ENCODE data around the gene EFHB.
"Not testable (repeated sequence)": the region's sequence is repeated elsewhere in the genome, so short reads cannot be mapped to it uniquely, and the experiment has no call there.

EFHB gene, protein sequence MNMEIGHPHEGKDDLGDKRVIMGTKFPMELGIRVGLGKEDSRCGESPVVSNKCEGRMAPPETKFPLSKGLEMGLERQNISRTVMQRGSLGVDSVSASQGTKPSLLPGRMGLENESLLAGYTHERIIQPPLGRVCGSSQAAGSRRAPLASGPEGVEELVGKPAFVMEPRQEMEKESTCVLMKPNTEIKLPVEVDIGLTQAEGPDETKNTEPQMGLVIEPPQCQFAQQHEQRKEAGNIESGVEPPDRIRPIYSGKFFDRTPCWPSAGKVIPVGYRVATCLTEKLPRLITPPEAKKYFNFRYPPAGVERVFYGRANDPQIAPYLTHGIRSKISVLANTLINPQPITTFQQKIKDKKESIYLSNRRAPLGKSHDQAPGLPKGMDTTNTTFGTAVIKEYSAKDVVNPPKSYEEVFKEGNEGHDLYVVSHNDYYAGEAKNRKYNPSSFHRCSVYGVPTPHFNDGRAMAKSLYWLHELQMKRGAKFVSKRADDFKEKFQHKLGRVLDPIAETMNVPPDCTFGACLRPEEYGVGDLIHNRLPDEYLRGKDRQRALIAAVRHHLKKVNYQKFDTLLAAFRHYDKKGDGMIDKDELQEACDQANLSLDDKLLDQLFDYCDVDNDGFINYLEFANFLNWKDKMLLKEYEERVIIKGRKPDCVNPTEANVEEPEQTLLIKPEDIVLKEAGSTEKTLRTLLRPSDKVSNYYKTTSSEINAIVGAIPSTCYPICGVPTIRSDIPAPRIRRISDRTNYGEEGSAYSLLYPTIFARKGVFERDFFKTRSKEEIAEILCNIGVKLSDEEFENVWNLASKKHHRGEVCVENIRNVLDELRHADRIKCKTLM

DNA sequence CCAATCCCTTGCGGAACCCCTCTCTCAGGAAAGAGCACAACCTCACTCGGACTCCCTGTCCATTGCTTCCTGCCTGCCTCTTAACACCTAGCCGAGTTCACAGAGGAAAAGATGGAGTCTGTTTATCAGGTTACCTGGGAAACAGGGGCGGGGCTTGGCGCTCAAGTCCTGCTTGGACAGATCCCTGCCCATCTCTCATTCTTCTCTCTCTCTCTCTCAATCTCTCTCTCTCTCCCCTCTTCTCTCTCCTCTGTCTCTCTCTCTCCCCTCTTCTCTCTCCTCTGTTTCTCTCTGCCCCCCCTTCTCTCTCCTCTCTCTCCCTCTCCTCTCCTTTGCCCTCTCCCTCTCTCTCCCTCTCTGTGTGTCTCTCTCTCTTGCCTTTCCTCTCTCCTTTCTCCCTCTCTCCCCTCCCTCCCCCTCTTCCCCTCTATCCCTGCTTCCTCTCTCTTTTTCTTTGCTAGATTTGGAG lies at the start of gene EFHB:
TSS of gene EFHB (minus strand) at position 120 of the 469 bp plus-strand sequence. CDS start 199 bp downstream, outside the sequence.
- DNase-seq: peak; percentile 59 to 71

DNA sequence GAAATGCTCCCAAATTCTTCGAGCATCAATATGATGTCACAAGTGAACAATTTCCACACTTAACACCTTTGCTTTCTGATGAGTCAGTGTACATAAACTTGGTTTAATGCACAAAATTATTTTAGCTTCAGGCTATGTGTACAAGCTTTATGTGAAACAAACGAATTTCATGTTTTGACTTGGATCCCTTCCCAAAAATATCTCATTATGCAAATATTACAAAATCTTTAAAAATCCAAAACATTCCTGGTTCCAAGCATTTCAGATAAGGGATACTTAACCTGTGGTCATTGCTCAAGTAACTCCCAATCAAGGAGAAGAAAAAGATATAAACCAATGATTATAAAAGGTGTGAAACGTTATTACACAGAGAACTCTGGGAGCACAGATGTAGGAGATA lies 38.0 kb upstream of the EFHB start:
- DNase-seq: no peak

DNA sequence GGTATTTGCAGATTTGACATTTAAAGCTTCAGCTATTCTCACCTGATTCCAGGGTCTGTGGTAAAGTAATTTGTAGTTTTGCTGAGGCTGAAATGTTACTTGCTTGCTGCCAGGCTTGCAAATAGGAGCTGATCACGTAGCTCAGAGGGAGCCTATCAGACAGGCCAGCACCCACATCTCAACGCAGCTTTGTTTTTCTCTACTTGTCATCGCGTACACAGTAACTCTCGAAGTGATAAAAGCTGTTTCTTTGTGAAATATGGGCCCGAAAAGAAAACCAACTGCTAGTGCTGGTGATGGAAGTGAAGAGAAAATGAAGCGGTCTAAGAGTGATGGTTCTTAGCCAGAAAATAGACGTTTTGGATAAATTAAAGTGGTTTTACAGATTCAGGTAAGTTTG lies 36.3 kb upstream of the EFHB start:
- no peak for DNase-seq

DNA sequence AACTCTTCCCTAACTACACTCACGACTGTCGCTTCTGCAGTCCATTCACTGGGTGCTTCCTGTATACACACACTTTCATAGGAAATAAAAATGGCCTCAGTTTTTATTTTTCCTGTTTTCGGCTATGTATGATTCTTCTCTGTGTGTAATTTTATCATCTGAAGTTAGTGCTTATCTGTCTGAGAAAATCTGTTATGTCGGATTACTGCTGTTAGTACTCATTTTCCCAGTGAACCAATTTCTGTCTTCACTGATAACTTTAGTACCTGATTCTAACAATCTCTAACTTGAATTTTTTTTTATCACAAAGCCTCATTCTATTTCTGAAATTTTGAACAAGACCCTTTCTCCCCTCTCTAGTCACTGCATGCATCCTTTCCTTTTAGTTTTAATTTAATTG lies 33.8 kb upstream of the EFHB start:
- DNase-seq: no peak

DNA sequence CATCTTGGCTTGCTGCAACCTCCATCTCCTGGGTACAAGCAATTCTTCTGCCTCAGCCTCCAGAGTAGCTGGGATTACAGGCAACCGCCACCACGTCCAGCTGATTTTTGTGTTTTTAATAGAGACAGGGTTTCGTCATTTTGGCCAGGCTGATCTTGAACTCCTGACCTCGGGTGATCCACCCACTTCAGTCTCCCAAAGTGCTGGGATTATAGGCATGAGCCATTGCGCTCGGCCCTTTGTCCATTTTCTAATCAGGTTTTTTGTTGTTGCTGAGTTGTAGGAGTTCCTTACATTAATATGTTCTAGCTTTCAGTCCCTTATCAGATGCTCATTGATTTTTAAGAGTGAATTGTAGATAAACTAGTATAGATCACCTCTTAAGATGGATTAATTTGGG lies 33.2 kb upstream of the EFHB start:
- DNase-seq: no peak

DNA sequence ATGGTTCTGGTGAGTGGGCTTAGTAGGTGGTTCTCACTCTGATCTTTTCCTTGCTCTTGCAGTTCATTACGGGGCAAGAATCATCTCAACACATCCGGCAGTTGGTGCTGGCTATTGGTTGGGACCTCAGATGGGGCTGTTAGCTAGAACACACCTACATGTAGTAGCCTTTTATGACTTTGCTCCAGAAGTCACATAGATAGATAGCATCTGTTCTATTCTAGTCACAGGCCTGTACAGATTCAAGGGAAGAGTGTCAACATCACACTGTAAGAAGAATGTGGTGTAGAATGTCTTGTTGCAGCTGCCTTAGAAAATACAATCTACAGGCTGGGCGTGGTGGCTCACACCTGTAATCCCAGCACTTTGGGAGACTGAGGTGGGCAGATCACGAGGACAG lies 27.9 kb upstream of the EFHB start:
- DNase-seq: no peak

DNA sequence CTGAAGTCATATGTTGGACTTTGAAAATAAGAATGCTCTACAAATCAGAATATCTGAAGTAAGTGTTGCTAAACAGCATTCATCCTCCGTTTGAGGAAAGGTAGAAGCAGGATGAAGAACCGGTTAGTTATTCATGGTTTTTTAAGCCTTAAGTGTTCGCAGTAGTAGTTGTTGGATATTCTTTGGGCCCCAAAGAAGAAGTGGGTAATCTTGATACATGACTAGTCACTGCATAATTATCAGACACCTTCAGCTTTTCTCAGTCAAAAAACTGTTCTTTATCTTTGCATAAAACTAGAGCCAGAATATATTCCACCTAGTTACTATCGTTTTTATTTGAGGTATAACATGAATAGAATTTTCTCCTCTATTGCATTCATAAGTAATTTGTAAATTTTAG lies 26.7 kb upstream of the EFHB start:
- no peak for DNase-seq

DNA sequence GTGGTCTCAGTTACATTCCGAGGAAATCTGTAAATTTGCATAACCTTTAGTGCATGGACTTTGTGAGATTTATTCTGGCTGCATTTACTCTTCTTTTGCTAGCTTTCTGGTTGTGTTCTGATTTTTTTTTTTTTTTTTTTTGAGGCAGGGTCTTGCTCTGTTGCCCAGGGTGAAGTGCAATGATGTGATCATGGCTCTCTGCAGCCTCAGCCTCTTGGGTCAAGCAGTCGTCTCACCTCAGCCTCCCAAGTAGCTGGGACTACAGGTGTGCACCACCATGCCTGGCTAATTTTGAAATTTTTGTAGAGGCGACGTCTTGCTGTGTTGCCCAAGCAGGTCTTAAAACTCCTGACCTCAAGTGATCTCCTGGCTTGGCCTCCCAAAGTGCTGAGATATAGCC lies 25.5 kb upstream of the EFHB start:
- no peak for DNase-seq

DNA sequence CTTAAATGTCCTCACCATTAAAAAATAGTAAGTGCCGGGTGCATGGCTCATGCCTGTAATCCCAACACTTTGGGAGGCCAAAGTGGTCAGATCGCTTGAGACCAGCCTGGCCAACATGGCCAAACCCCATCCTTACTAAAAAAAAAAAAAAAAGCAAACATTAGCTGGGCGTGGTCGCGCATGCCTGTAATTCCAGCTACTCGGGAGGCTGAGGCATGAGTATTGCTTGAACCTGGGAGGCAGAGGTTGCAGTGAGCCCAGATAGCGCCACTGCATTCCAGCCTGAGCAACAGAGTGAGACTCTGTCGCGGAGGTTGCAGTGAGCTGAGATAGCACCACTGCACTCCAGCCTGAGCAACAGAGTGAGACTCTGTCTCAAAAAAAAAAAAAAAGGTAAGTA lies 23.3 kb upstream of the EFHB start:
- not testable (repeated sequence) for DNase-seq

DNA sequence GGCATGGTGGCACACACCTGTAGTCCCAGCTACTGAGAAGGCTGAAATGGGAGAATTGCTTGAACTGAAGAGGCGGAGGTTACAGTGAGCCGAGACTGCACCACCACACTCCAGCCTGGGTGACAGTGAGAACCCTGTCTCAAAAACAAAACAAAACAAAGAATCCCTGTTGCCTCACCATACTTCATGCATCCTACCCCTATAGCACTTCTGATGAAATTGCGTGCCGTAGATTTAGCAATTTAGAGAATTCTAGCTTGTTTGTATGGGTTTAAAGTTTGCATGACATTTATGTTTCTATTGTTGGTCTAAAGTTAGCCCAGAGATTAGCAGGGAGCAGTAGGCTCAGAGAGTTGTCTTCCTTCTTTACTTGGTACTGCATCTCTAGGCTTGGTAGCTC lies 20.7 kb upstream of the EFHB start:
- no peak for DNase-seq

DNA sequence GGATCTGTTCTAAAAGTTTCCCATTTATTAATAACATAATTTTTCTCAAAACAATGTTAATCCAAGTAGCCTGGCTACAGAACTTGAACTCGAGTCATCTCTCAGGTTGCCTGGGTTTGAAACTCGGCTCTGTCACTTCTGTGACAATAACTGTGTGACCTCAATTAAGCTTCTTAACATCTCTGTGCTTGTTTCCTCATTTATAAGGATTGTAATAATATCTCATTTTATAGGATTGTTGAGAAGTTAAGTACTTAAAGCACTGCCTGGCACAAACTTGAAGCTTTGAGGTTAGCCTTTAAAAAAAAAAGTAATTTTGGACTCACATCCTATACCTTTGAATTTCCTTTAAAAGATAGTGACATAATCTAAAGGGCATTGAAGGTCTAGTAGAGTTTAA lies 16.3 kb upstream of the EFHB start:
- DNase-seq: no peak

DNA sequence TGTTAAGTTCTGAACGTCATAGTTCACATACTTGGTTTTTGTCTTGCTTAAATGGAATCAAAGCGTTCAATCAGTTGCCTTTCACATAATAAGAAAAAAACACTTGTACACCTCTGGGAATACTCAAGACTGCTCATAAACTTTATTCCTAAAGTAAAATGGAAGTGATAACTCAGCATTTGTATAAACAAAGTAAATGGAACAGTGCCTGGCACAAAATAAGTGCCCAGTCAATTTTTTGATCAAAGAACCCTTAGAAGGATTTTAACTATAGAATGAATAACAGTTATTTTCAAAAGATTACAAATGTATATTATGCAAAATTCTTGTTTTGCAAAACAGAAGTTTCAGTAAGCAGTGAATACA lies 14.2 kb upstream of the EFHB start:
- no peak for DNase-seq

DNA sequence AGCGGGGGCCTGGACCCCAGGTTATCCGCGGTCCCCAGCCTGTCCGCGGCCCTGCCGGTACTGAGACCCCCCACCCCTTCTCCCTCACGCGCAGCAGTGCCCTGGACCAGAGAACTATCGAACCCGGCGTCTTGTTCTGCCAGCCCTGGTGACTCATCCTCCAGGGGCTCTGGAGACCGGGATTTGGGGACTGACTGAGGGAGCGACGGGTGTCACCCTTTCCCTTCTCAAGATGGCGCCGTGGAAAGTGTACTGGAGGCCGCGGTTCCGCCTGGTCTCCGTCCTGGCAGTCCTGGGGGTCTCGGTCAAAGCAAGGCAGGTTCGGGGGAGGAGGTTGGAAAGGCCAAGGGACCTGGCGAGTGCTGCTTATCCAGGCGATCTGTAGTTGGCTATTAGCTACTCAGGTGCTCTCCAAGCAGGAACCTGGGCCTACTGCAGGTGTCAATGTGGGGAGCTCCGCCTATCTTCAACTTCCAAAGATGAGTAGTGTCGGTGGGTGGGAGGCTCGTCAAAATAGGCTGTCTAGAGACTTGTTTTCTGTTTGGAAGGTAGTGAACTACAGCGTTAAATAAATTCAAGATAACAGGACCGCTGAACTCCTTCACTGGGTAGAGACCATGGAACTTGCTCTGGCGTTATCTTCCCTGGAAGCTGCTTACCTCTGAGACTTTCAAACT lies 13.7 kb upstream of the EFHB start:
- peak; percentile 4 to 59 for DNase-seq

DNA sequence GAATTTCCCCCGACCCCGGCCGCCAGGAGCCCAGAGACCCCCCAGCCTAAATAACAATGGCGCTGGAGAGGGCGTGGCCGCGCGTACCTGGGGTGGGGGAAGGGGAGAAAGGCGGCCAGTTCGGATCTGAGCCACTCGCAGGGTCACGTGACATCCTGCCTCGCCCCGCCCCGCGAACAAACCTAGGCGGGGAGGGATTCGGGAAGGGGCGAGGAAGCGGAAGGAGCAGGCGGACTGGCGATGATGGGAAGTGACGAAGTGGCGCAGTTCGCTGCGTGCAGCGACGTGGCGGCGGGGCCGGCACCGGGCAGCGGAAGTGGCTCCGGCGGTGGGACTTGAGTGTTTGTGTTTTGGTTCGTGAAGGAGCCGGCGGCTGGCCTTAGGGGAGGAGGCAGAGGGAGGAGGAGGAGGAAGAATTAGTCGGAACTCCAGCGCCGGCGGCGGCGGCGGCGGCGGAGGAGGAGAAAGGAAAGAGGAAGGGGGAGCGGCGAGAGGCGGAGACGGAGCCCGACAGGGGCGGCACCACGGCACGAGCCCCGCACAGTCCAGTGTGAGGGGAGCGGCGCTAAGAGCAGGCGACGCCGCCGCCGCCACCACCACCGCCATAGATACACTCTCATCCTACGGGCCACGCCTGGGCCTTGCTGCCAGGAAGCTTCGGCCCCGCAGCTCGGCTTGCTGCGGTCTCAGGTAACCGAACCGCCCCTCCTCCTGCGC lies 13.0 kb upstream of the EFHB start, which contains the start of gene RAB5A:
TSS of gene RAB5A (plus strand) at position 266 of the 717 bp plus-strand sequence. CDS start 3,802 bp downstream, outside the sequence.
- peak; percentile 97 for DNase-seq

DNA sequence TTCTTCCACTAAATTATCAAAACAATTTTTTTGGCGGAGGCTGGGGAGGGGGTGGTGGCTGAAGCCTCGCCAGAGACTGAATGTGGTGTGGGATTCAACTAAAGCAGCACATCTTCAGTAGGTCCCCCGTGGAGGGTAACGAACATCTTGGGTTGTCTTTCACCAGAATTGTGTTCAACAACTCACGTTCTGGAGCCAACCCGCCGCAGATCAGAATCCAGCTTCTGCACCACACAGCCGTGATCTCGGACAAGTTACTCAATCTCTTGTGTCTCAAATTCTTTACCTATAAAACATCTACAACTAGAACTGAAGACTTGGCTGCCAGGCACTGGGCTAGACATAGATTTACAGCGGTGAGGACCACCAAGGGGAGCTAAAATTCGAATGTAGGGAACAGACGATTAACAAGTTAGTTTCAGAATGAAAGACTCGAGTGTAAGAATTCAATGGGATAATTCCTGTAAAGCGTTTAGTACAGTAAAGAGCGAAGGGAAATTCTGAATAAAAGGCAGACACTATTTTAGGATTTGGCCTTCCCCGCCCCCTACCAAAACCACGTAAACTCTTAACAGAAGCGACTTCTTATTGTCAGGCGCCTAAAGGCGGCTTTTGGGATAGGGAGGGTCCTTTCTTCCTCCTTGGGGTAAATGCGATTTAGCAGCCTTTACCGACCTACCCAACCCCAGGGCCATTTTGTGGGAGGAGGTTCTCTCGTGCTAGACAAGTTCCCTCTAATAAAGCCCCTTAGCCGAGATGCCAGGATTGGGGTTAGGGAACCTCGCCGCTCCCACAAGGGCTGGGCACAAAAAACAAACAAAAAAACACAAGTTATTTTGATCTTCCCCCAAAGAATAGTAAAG lies 12.2 kb upstream of the EFHB start:
- peak; percentile 55 to 68 for DNase-seq

DNA sequence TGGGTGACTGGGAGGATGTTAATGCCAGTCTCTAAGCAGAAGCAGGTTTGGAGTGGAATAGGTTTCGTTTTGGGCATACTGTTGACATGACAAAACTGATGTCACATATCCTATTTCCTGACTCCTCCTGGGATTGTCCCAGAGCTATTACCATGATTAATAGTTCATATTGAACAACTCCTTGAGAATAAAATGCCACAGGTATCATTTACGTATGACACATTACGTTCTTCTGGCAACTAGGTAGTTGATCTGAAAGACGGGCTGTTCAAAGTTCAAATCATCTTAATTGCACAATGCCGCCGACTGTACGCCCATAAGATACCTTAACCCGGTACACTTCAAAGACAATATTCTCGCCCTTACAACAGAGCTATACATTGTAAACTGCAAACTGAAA lies 11.5 kb upstream of the EFHB start:
- DNase-seq: peak in 1 of 2 experiments; percentile 52

DNA sequence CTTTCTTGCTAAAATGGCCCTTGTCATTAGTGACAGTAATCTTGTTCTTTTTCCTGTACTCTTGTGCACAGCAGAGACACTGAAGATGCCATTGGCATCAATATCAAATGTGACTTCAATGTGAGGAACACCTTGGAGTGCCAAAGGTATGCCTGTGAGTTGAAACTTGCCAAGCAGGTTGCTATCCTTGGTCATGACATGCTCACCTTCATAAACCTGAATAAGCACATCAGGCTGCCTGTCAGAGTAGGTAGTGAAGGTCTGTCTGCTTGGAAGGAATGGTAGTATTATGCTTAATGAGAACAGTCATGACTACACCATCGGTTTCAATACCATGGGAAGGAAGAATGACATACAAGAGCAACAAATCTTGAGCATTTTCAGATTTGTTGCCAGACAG lies 6.6 kb upstream of the EFHB start:
- no peak for DNase-seq

DNA sequence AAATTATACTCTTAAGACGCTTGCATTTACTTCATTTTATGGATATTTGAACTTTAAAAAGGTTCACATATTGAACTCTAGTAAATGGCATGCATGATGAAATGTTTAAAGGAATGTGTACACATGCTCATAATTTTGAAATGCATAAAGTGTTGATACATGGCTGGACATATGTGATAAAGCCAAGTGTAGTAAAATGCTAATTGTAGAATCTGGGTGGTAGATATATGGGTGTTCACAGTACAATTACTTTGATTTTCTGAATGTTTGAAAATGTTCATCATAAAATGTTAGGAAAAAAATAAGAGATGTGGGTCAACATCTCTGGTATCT lies 4.2 kb upstream of the EFHB start:
- DNase-seq: no peak

DNA sequence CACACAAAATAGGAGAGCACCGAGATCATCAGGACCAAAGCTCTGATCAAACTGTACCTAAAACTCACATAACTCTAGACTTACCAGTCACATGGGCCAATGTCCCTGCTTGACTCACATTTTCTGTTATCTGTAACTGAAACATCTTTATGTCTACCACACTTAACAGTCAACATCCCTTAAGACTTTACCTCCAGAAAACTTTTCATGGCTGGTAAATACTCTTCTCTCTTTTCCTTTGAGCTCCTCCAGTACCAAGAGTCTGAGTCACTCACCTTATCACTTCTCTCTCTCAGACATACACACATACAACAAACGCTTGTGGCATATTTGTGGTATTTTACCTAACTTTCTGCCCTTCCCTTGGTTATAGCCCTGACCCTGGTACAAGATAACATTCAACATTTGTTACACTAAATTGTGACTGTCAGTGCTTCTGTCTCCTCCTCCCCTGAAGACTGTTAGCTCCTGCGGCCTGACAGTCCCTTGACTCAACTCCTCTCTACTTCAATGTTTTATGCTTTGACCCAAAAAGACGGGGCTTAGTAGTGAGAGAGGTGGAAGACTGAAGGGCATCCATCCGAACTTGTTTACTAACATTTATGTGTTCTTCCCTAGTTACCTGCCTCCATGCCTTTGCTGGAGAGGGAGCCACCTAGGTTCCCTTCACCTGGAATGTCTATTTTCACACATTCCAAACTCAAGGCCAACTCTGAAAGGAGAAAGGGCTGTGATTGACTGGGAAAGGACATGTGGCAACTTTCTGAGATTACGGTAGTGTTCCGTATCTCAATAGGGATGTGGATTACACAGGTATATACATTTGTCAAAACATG lies 3.7 kb upstream of the EFHB start:
- no peak for DNase-seq

DNA sequence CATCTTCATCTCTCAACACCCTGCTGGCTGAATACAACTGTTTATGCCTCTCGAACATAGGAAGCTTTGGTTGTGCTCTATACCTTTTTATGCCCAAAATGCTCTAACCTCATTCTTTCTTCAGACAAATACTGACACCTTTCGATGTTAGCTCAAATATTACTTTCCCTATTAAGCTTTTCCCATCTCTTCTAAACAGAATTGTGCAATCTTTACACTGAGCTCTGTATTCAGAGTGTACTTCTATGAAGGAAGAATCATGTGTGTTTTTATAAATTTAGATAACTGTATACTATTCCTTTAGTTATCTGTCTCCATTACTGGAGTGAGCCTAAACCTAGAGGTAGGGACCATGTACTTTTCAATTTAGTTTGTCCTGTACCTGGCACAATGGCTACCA lies 1.6 kb downstream of the EFHB start:
- DNase-seq: no peak

DNA sequence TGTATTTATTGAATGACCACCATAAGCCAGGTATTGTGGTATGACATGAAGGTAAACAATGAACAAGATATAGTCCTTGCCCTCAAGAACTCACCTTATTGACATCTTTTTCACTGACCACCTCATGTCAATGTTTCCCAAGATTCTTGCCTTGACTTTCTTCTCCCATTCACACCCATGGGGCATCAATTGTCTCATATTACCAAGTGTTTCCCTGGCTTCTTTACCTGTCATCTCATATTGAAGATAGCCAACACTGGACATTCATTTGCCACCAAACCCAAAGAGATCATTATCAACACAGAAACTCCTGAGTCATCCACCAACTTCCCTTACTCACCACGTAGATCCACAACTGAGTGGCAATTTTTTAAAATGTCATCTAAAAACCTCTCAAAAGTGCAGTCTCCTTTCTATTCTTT lies 2.2 kb downstream of the EFHB start:
- DNase-seq: no peak

Data from NCI-H2081 (cell line).